ENCODE data around the gene COX15. TPM values are rescaled to one million over a fixed set of nuclear protein-coding genes. Genes with fewer than 3 reads are reported as not detected.

The COX15 gene
- total RNA-seq (18.0 TPM), polyA plus RNA-seq (10 to 100 TPM; 36.0 to 42.3 (median 37.5) TPM)

DNA sequence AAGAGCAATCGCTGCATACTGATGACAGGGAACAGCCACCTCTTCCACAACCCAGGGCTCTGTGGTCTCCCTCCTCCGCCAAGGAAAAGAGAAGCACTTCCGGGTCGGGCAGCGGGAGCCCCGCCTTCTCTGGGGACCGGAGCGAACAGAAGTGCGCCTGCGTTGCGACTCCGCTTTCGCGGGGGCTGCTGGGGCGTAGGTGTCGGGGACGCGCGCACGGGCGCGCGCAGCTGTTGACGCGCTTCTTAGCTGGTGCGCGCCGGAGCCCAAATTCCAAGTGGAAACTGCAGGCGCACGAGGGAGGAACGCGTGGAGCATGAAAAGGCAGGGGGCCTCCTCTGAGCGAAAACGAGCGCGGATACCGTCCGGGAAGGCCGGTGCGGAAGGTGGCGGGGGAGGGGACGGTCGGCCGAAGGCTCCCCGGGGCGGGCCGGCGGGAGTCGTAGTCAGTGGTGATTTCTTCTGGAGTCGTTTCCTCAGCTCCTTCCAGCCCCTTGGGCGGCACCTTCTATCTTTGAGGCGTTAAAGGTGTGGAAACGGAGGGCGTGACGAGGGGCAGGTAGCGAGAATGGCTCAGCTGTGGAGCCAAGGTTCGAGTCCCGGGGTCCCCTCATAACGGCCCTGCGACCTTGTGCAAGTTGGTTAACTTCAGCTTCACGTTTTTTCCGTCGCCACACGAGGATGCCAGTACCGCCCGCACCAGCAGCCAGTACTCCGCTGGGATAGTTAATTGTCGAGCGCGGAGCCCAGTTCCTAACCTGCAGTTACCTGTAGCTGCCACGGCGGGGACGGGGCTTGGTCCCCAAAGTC is at the start of gene COX15, which contains the start of gene CUTC:
TSS of gene COX15 (minus strand) at position 95 of the 810 bp plus-strand sequence. CDS start at position 17, 78 bp downstream.
TSS of gene CUTC (plus strand) at position 202 of the 810 bp plus-strand sequence. CDS start at position 317, 115 bp downstream.
- Histone ChIP-seq H3K36me3 (ENCODE audit: control insufficient read depth, insufficient read depth, low read length) (peaks cover 13% of the 10 kb centered on the region), H3K9me3 (ENCODE audit: control insufficient read depth in 2 of 2, low read length in 2 of 2) (no peaks in the 10 kb centered on the region), H3K4me1 (ENCODE audit: control insufficient read depth, insufficient read depth, low read length, poor library complexity, severe bottlenecking) (peaks cover 33% of the 10 kb centered on the region), H3K4me3 (ENCODE audit: low read depth, low read length) (peak within 1 kb of the TSS; percentile 97), H3K27me3 (ENCODE audit: control insufficient read depth, insufficient read depth, low read length) (no peaks in the 10 kb centered on the region), H3K27ac (ENCODE audit: insufficient read depth, low read length, poor library complexity, severe bottlenecking) (peak within 1 kb of the TSS; percentile 88)
- H3K27ac Mint-ChIP-seq: peak within 1 kb of the TSS; percentile 98 to 100 (median 99)
- DNase-seq: peak; percentile 93 to 97 (median 93)
- peaks cover 20% of the 10 kb centered on the region for H3K36me3 Mint-ChIP-seq
- peaks cover 6% of the 10 kb centered on the region for H3K27me3 Mint-ChIP-seq
- H3K9me3 Mint-ChIP-seq: peaks cover 0 to 1% (median 0%) of the 10 kb centered on the region in 7 donors
- peaks cover 18 to 70% (median 38%) of the 10 kb centered on the region in 4 donors for H3K4me1 Mint-ChIP-seq
- peak; percentile 87 to 88 for ATAC-seq (ENCODE audit: low read depth in 2 of 2)
- peak within 1 kb of the TSS; percentile 96 to 100 (median 100) for H3K4me3 Mint-ChIP-seq

DNA sequence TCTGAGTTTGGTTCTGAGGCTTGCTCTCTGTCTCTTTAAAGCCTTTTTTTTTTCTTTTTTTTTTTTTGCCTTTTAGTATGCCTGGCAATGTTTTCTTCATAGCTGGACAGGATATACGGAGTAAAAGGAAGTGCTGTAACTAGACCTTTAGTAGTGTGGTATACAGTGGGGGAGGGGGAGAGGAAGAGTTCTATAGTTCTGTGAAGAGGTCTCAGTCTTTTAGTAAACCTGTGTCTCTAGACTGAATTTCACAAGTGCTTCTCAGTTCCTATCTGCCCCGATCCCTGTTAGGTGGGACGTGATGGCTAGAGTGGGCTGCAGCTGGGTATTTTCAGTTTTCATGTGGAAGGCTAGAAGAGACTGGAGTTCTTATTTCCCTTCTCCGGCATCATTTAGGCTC is 47.4 kb upstream of the COX15 start:
- H3K4me1 ChIP-seq (ENCODE audit: control insufficient read depth, insufficient read depth, low read length, poor library complexity, severe bottlenecking): no peaks in the 10 kb centered on the region
- no peak for ATAC-seq (ENCODE audit: low read depth in 2 of 2)
- H3K27ac Mint-ChIP-seq: no peak overlapping the region
- H3K4me3 Mint-ChIP-seq: no peak overlapping the region
- no peak overlapping the region for H3K27ac ChIP-seq (ENCODE audit: insufficient read depth, low read length, poor library complexity, severe bottlenecking)
- peaks cover 16% of the 10 kb centered on the region for H3K27me3 Mint-ChIP-seq
- DNase-seq: peak in 1 of 3 donors; percentile 74
- H3K36me3 Mint-ChIP-seq: peaks cover 24% of the 10 kb centered on the region
- H3K9me3 Mint-ChIP-seq: peaks cover 0 to 6% (median 0%) of the 10 kb centered on the region in 7 donors
- H3K9me3 ChIP-seq (ENCODE audit: control insufficient read depth in 2 of 2, low read length in 2 of 2): no peaks in the 10 kb centered on the region
- no peaks in the 10 kb centered on the region for H3K27me3 ChIP-seq (ENCODE audit: control insufficient read depth, insufficient read depth, low read length)
- no peak overlapping the region for H3K4me3 ChIP-seq (ENCODE audit: low read depth, low read length)
- H3K36me3 ChIP-seq (ENCODE audit: control insufficient read depth, insufficient read depth, low read length): no peaks in the 10 kb centered on the region
- peaks cover 0 to 9% (median 2%) of the 10 kb centered on the region in 4 donors for H3K4me1 Mint-ChIP-seq

DNA sequence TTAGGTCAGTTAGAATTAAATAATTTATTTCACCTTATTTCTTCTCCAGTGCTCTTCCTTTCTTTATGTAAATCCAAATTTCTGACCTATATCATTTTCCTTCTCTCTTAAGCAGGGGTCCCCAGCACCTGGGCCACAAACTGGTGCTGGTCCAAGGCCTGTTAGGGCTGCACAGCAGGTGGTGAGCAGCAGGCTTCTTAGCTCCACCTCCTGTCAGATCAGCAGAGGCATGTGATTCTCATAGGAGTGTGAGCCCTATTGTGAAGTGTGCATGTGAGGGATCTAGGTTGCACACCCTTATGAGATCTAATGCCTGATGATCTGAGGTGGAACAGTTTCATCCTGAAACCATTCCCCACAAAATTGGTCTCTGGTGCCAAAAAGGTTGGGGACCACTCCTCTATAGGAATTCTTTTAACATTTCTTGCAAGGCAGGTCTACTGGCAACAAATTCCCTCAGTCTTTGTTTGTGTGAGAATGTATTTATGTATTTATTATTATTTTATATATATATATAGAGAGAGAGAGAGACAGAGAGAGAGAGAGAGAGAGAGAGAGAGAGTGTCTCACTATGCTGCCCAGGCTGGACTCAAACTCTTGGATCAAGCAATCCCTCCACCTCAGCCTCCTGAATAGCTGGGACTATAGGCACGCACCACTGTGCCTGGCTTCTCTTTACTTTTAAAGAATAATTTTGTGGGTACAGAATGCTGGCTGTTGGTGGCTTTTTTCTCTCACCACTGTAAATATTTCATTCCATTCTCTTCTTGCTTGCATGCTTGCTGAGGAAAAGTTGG is 46.2 kb upstream of the COX15 start:
- H3K9me3 ChIP-seq (ENCODE audit: control insufficient read depth in 2 of 2, low read length in 2 of 2): no peaks in the 10 kb centered on the region
- H3K36me3 ChIP-seq (ENCODE audit: control insufficient read depth, insufficient read depth, low read length): no peaks in the 10 kb centered on the region
- H3K36me3 Mint-ChIP-seq: peaks cover 21% of the 10 kb centered on the region
- peaks cover 0 to 6% (median 0%) of the 10 kb centered on the region in 7 donors for H3K9me3 Mint-ChIP-seq
- no peak overlapping the region for H3K27ac ChIP-seq (ENCODE audit: insufficient read depth, low read length, poor library complexity, severe bottlenecking)
- DNase-seq: peak in 1 of 3 donors; percentile 8
- no peak for ATAC-seq (ENCODE audit: low read depth in 2 of 2)
- H3K27me3 ChIP-seq (ENCODE audit: control insufficient read depth, insufficient read depth, low read length): no peaks in the 10 kb centered on the region
- no peak overlapping the region for H3K27ac Mint-ChIP-seq
- peaks cover 0 to 9% (median 2%) of the 10 kb centered on the region in 4 donors for H3K4me1 Mint-ChIP-seq
- no peak overlapping the region for H3K4me3 Mint-ChIP-seq
- no peak overlapping the region for H3K4me3 ChIP-seq (ENCODE audit: low read depth, low read length)
- no peaks in the 10 kb centered on the region for H3K4me1 ChIP-seq (ENCODE audit: control insufficient read depth, insufficient read depth, low read length, poor library complexity, severe bottlenecking)
- peaks cover 16% of the 10 kb centered on the region for H3K27me3 Mint-ChIP-seq

DNA sequence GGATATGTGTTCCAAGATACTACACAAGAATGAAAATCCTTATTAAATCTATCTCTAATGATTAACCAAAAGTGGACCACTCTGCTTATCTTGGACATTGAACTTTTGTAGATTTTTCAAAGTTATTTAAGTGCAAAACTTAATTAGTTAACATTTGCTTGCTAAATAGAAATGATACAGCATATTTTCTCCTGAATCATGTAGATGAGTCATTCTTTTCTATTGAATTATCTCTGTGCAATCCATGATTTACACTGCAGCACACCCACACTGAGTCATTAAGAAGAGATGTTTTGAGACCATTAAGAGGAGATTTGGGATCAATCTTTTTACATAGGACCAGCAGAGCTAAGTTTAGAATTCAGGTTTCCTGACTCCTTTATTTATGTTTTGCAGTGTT is 43.9 kb upstream of the COX15 start:
- Mint-ChIP-seq H3K9me3 (peaks cover 0 to 6% (median 0%) of the 10 kb centered on the region in 7 donors), H3K27ac (no peak overlapping the region), H3K4me1 (peaks cover 0 to 9% (median 2%) of the 10 kb centered on the region in 4 donors), H3K4me3 (no peak overlapping the region), H3K36me3 (peaks cover 13% of the 10 kb centered on the region), H3K27me3 (peaks cover 16% of the 10 kb centered on the region)
- Histone ChIP-seq H3K36me3 (ENCODE audit: control insufficient read depth, insufficient read depth, low read length) (no peaks in the 10 kb centered on the region), H3K4me3 (ENCODE audit: low read depth, low read length) (no peak overlapping the region), H3K27ac (ENCODE audit: insufficient read depth, low read length, poor library complexity, severe bottlenecking) (no peak overlapping the region), H3K9me3 (ENCODE audit: control insufficient read depth in 2 of 2, low read length in 2 of 2) (no peaks in the 10 kb centered on the region), H3K27me3 (ENCODE audit: control insufficient read depth, insufficient read depth, low read length) (no peaks in the 10 kb centered on the region), H3K4me1 (ENCODE audit: control insufficient read depth, insufficient read depth, low read length, poor library complexity, severe bottlenecking) (no peaks in the 10 kb centered on the region)
- DNase-seq (no peak), ATAC-seq (ENCODE audit: low read depth in 2 of 2) (no peak)

DNA sequence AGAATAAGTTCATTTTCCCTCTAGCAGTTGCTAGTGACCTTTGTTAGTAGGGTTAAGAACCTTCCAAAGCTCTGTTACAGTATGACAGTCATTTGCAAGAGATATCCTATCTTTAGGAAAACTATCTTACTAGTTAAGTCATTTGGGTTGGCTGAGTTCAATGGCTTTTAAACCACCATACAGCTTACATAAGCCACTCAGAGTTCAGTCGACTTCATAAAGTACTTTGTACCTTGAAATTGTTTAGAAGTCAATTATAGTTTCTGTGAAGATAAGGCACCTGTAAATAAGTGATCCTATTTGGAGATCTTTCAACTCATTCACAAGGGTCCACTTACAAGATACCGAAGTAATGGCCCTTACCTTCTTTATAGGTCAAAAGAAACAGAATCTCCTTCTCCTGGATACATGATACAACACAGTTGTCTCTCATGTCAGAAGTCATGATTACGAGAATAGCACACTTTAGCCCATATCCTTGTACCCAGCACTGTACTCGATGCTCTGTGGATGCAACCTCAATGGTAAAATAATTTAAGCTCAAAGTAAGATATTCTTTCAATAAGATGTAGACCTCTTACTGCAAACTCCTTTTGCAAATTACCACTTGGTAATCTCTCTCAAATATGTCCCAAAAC is 38.6 kb upstream of the COX15 start:
- Mint-ChIP-seq H3K27me3 (no peaks in the 10 kb centered on the region), H3K4me3 (no peak overlapping the region), H3K36me3 (no peaks in the 10 kb centered on the region), H3K27ac (no peak overlapping the region), H3K4me1 (no peaks in the 10 kb centered on the region), H3K9me3 (peaks cover 0 to 2% (median 0%) of the 10 kb centered on the region in 7 donors)
- Histone ChIP-seq H3K27me3 (ENCODE audit: control insufficient read depth, insufficient read depth, low read length) (no peaks in the 10 kb centered on the region), H3K9me3 (ENCODE audit: control insufficient read depth in 2 of 2, low read length in 2 of 2) (no peaks in the 10 kb centered on the region), H3K4me3 (ENCODE audit: low read depth, low read length) (no peak overlapping the region), H3K27ac (ENCODE audit: insufficient read depth, low read length, poor library complexity, severe bottlenecking) (no peak overlapping the region), H3K36me3 (ENCODE audit: control insufficient read depth, insufficient read depth, low read length) (no peaks in the 10 kb centered on the region), H3K4me1 (ENCODE audit: control insufficient read depth, insufficient read depth, low read length, poor library complexity, severe bottlenecking) (no peaks in the 10 kb centered on the region)
- DNase-seq: no peak
- no peak for ATAC-seq (ENCODE audit: low read depth in 2 of 2)

DNA sequence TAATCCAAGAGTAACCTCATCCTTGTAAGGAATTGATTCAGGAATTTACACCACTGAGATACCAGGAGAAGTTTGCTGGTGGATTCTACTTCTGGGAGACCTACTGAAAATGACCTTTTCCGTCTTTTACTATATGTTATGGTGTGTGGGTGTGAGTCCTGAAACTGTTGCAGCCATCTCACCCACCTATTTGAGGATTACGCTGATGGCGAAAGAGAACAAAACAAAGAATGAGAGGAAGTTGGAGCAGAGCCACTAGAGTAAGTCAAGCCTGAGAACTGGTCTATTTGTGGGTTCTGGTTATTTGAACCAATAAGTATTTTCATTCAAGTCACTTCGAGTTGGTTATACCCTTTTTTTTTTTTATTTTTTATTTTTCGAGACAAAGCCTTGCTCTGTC is 37.8 kb upstream of the COX15 start:
- Histone ChIP-seq H3K36me3 (ENCODE audit: control insufficient read depth, insufficient read depth, low read length) (no peaks in the 10 kb centered on the region), H3K9me3 (ENCODE audit: control insufficient read depth in 2 of 2, low read length in 2 of 2) (no peaks in the 10 kb centered on the region), H3K27ac (ENCODE audit: insufficient read depth, low read length, poor library complexity, severe bottlenecking) (no peak overlapping the region), H3K27me3 (ENCODE audit: control insufficient read depth, insufficient read depth, low read length) (no peaks in the 10 kb centered on the region), H3K4me3 (ENCODE audit: low read depth, low read length) (no peak overlapping the region), H3K4me1 (ENCODE audit: control insufficient read depth, insufficient read depth, low read length, poor library complexity, severe bottlenecking) (no peaks in the 10 kb centered on the region)
- Mint-ChIP-seq H3K4me1 (no peaks in the 10 kb centered on the region), H3K9me3 (peaks cover 0 to 2% (median 0%) of the 10 kb centered on the region in 7 donors), H3K36me3 (no peaks in the 10 kb centered on the region), H3K27ac (no peak overlapping the region), H3K27me3 (no peaks in the 10 kb centered on the region), H3K4me3 (no peak overlapping the region)
- ATAC-seq (ENCODE audit: low read depth in 2 of 2): no peak
- no peak for DNase-seq

DNA sequence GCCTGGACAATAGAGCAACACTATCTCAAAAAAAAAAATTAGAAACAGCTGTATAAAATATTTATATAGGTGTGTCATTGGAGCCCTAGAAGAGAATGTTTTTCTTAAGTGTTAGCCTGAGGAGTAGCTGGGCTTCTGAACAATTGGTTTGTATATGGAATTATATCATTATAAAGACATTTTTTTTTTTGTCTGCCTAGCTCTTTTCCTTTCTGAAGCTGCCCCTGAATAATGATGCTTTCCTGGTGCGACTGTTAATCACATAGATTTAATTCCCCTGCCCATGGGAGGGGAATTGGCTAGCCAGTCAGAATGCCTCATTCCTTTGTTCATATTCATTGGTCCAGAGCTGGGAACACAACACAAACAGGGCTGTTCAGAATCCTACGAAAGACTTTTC is 36.6 kb upstream of the COX15 start:
- Mint-ChIP-seq H3K9me3 (peaks cover 0 to 3% (median 0%) of the 10 kb centered on the region in 7 donors), H3K4me3 (no peak overlapping the region), H3K27me3 (no peaks in the 10 kb centered on the region), H3K27ac (no peak overlapping the region), H3K4me1 (no peaks in the 10 kb centered on the region), H3K36me3 (no peaks in the 10 kb centered on the region)
- H3K9me3 ChIP-seq (ENCODE audit: control insufficient read depth in 2 of 2, low read length in 2 of 2): no peaks in the 10 kb centered on the region
- H3K4me3 ChIP-seq (ENCODE audit: low read depth, low read length): no peak overlapping the region
- H3K36me3 ChIP-seq (ENCODE audit: control insufficient read depth, insufficient read depth, low read length): no peaks in the 10 kb centered on the region
- ATAC-seq (ENCODE audit: low read depth in 2 of 2) (no peak), DNase-seq (no peak)
- no peak overlapping the region for H3K27ac ChIP-seq (ENCODE audit: insufficient read depth, low read length, poor library complexity, severe bottlenecking)
- no peaks in the 10 kb centered on the region for H3K4me1 ChIP-seq (ENCODE audit: control insufficient read depth, insufficient read depth, low read length, poor library complexity, severe bottlenecking)
- H3K27me3 ChIP-seq (ENCODE audit: control insufficient read depth, insufficient read depth, low read length): no peaks in the 10 kb centered on the region

All from CD4-positive, CD25-positive, alpha-beta regulatory T cell (primary cell).